ENCODE results near the gene APOH. TPM values are rescaled to one million over a fixed set of nuclear protein-coding genes. Genes with fewer than 3 reads are reported as not detected.

The APOH gene
- total RNA-seq, 4 donors from 2014 or later, result not detected

- 47% methylated on average over 1 of the region's 1 CpG for WGBS, 2 donors
- TF ChIP-seq POLR2A (IDR thresholded peaks at IDR 0.05) (no peak), CTCF (IDR thresholded peaks at IDR 0.05) (no peak)
- no peak overlapping the region for H3K4me3 ChIP-seq (ENCODE audit: low read depth, poor library complexity, severe bottlenecking)
- no peak for DNase-seq (ENCODE audit: low spot score in 2 of 2)
- intact Hi-C loops (cut with DNase I; ENCODE audit: low total_unique reads), result no loop called here
Observed at GRCh38 chr17:66175892-66176291, 53.3 kb downstream of the APOH start.

GRCh38 chr17:66172691-66173223 lies 56.5 kb downstream of the APOH start:
- no peak overlapping the region for H3K4me3 ChIP-seq (ENCODE audit: low read depth, poor library complexity, severe bottlenecking)
- intact Hi-C loops (cut with DNase I; ENCODE audit: low total_unique reads), result no loop called here
- no peak for DNase-seq (ENCODE audit: low spot score in 2 of 2)
- 47 to 92% methylated on average over 2 of the region's 2 CpGs for WGBS, 2 donors
- TF ChIP-seq POLR2A (IDR thresholded peaks at IDR 0.05) (no peak), CTCF (IDR thresholded peaks at IDR 0.05) (no peak)

GRCh38 chr17:66172144-66172543 lies 57.1 kb downstream of the APOH start:
- WGBS, 2 donors, result 74 to 83% methylated on average over 5 of the region's 5 CpGs

GRCh38 chr17:66171692-66172091 lies 57.5 kb downstream of the APOH start:
- no peak overlapping the region for H3K4me3 ChIP-seq (ENCODE audit: low read depth, poor library complexity, severe bottlenecking)
- no peak for DNase-seq (ENCODE audit: low spot score in 2 of 2)
- TF ChIP-seq CTCF (IDR thresholded peaks at IDR 0.05), result no peak
- TF ChIP-seq POLR2A (IDR thresholded peaks at IDR 0.05), result no peak
- intact Hi-C loops (cut with DNase I; ENCODE audit: low total_unique reads), result no loop called here
- 63 to 69% methylated on average over 3 of the region's 3 CpGs for WGBS, 2 donors

More at GRCh38 chr17:66172144-66172543, 57.1 kb downstream of the APOH start:
- TF ChIP-seq POLR2A (IDR thresholded peaks at IDR 0.05) (no peak), CTCF (IDR thresholded peaks at IDR 0.05) (no peak)
- DNase-seq (ENCODE audit: low spot score in 2 of 2), result no peak
- H3K4me3 ChIP-seq (ENCODE audit: low read depth, poor library complexity, severe bottlenecking), result no peak overlapping the region
- intact Hi-C loops (cut with DNase I; ENCODE audit: low total_unique reads), result no loop called here

- intact Hi-C loops (cut with DNase I; ENCODE audit: low total_unique reads), result no loop called here
- DNase-seq (ENCODE audit: low spot score in 2 of 2), result no peak
- no peak overlapping the region for H3K4me3 ChIP-seq (ENCODE audit: low read depth, poor library complexity, severe bottlenecking)
- TF ChIP-seq CTCF (IDR thresholded peaks at IDR 0.05) (no peak), POLR2A (IDR thresholded peaks at IDR 0.05) (no peak)
Observed at GRCh38 chr17:66171172-66171571, 58.0 kb downstream of the APOH start.

- 76 to 82% methylated on average over 3 of the region's 3 CpGs for WGBS, 2 donors
- intact Hi-C loops (cut with DNase I; ENCODE audit: low total_unique reads), result loop anchor here (5.0 kb wide), 1 partner anchor 878 kb away; no protein-coding TSS in a partner anchor
- no peak overlapping the region for H3K4me3 ChIP-seq (ENCODE audit: low read depth, poor library complexity, severe bottlenecking)
Observed at GRCh38 chr17:66169839-66170238, 59.4 kb downstream of the APOH start.

More at GRCh38 chr17:66169839-66170238, 59.4 kb downstream of the APOH start:
- DNase-seq (ENCODE audit: low spot score in 2 of 2), result no peak
- TF ChIP-seq POLR2A (IDR thresholded peaks at IDR 0.05), result no peak
- TF ChIP-seq CTCF (IDR thresholded peaks at IDR 0.05), result no peak
